ENCODE measurements around the gene VSTM2L. TPM values are rescaled to one million over a fixed set of nuclear protein-coding genes. Genes with fewer than 3 reads are reported as not detected.

VSTM2L gene
- polyA plus RNA-seq, 1 donor from 2014 or later, result 22.1 TPM

GRCh38 chr20:37925265-37926165, 22.6 kb downstream of the VSTM2L start:
- H2AFZ ChIP-seq (ENCODE audit: low read depth, low read length), result no peak overlapping the region
- no peaks in the 10 kb centered on the region for H3K79me2 ChIP-seq (replicated peaks; ENCODE audit: insufficient read depth, low read length)
- no peaks in the 10 kb centered on the region for H3K9me2 ChIP-seq (ENCODE audit: insufficient read depth, low read length)
- no peaks in the 10 kb centered on the region for H4K20me1 ChIP-seq (ENCODE audit: insufficient read depth)
- H3K4me2 ChIP-seq (ENCODE audit: low read length), result no peak overlapping the region
- TF ChIP-seq POLR2AphosphoS5 (IDR thresholded peaks at IDR 0.05) (no peak), TAF1 (IDR thresholded peaks at IDR 0.05; ENCODE audit: low read depth) (no peak), MXI1 (conservative IDR thresholded peaks at IDR 0.05; ENCODE audit: poor library complexity, severe bottlenecking) (no peak), RAD21 (conservative IDR thresholded peaks at IDR 0.05) (no peak), REST (IDR thresholded peaks at IDR 0.05; ENCODE audit: borderline replicate concordance) (no peak), SMC3 (conservative IDR thresholded peaks at IDR 0.05; ENCODE audit: poor library complexity) (no peak), CTCF (IDR thresholded peaks at IDR 0.05; ENCODE audit: poor library complexity, severe bottlenecking) (no peak), EZH2 (IDR thresholded peaks at IDR 0.05; ENCODE audit: borderline replicate concordance, insufficient read depth, low read length, poor library complexity, severe bottlenecking) (no peak), EP300 (conservative IDR thresholded peaks at IDR 0.05; ENCODE audit: poor library complexity, severe bottlenecking) (no peak)
- no peaks in the 10 kb centered on the region for H3K9me3 ChIP-seq (ENCODE audit: low read length)
- no peak overlapping the region for H3K27ac ChIP-seq (ENCODE audit: low read length)
- no peaks in the 10 kb centered on the region for H3K27me3 ChIP-seq (ENCODE audit: insufficient read depth, low read depth, low read length)
- H3K4me3 ChIP-seq (ENCODE audit: low read length), result no peak overlapping the region
- no peaks in the 10 kb centered on the region for H3K36me3 ChIP-seq (ENCODE audit: insufficient read depth, low read length)
- no peak overlapping the region for H3K9ac ChIP-seq (ENCODE audit: low read length)
- H3F3A ChIP-seq (ENCODE audit: insufficient read depth, low read length, poor library complexity, severe bottlenecking), result no peaks in the 10 kb centered on the region

- Histone ChIP-seq H3K9me3 (ENCODE audit: low read length) (no peaks in the 10 kb centered on the region), H3K27ac (ENCODE audit: low read length) (no peak overlapping the region), H4K20me1 (ENCODE audit: insufficient read depth) (no peaks in the 10 kb centered on the region), H3K4me3 (ENCODE audit: low read length) (no peak overlapping the region), H3K9ac (ENCODE audit: low read length) (no peak overlapping the region), H3F3A (ENCODE audit: insufficient read depth, low read length, poor library complexity, severe bottlenecking) (no peaks in the 10 kb centered on the region), H2AFZ (ENCODE audit: low read depth, low read length) (no peak overlapping the region), H3K27me3 (ENCODE audit: insufficient read depth, low read depth, low read length) (no peaks in the 10 kb centered on the region), H3K4me2 (ENCODE audit: low read length) (no peak overlapping the region), H3K36me3 (ENCODE audit: insufficient read depth, low read length) (no peaks in the 10 kb centered on the region), H3K9me2 (ENCODE audit: insufficient read depth, low read length) (no peaks in the 10 kb centered on the region), H3K79me2 (replicated peaks; ENCODE audit: insufficient read depth, low read length) (no peaks in the 10 kb centered on the region)
- TF ChIP-seq TAF1 (IDR thresholded peaks at IDR 0.05; ENCODE audit: low read depth) (no peak), POLR2AphosphoS5 (IDR thresholded peaks at IDR 0.05) (no peak), EZH2 (IDR thresholded peaks at IDR 0.05; ENCODE audit: borderline replicate concordance, insufficient read depth, low read length, poor library complexity, severe bottlenecking) (no peak), EP300 (conservative IDR thresholded peaks at IDR 0.05; ENCODE audit: poor library complexity, severe bottlenecking) (no peak), MXI1 (conservative IDR thresholded peaks at IDR 0.05; ENCODE audit: poor library complexity, severe bottlenecking) (no peak), SMC3 (conservative IDR thresholded peaks at IDR 0.05; ENCODE audit: poor library complexity) (no peak), REST (IDR thresholded peaks at IDR 0.05; ENCODE audit: borderline replicate concordance) (no peak), CTCF (IDR thresholded peaks at IDR 0.05; ENCODE audit: poor library complexity, severe bottlenecking) (no peak), RAD21 (conservative IDR thresholded peaks at IDR 0.05) (no peak)
These were observed 23.7 kb downstream of the VSTM2L start for GRCh38 chr20:37926612-37927011.
